ENCODE results near the gene SPTSSA. TPM values are rescaled to one million over a fixed set of nuclear protein-coding genes. Genes with fewer than 3 reads are reported as not detected.

The SPTSSA gene
- total RNA-seq, 1 experiment from 2014 or later: 14.0 TPM

DNA sequence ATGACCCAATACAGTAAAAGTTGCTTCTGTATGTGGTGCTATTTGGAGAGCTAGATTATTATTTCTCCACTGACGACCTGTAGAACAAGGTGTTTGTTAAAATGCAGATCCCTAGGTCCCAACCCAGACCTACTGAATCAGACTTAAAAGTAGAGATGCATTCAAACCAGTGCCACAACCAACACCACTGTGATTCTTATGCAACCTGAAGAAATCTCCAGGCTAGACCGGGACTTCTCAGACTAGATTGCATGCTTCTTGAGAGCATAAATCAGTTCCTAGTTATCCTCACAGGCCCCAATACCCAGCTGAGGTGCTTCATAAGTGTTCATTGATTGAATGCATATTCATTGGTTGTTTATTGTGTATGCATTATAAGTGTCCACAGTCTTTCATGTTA is 78.2 kb downstream of the SPTSSA start:
- Histone ChIP-seq H3K4me3 (ENCODE audit: low read length) (no peak overlapping the region), H3K9ac (ENCODE audit: low read length) (no peak overlapping the region), H3K79me2 (ENCODE audit: low read length) (no peaks in the 10 kb centered on the region), H3K4me1 (ENCODE audit: insufficient read depth, low read length) (peaks cover 10% of the 10 kb centered on the region), H3F3A (ENCODE audit: low read length, unreplicated experiment) (no peaks in the 10 kb centered on the region), H3K27ac (ENCODE audit: low read length) (no peak overlapping the region), H3K9me2 (replicated peaks; ENCODE audit: low read length) (no peaks in the 10 kb centered on the region), H2AFZ (ENCODE audit: low read length) (no peak overlapping the region), H4K20me1 (ENCODE audit: low read length) (no peaks in the 10 kb centered on the region), H3K9me3 (ENCODE audit: low read length) (no peaks in the 10 kb centered on the region), H3K36me3 (ENCODE audit: low read depth, low read length) (no peaks in the 10 kb centered on the region), H3K4me2 (ENCODE audit: low read length) (no peak overlapping the region), H3K27me3 (ENCODE audit: low read length) (no peaks in the 10 kb centered on the region)
- intact Hi-C loops (cut with micrococcal nuclease): no loop called here
- POLR2A ChIA-PET (ENCODE audit: unreplicated experiment): no interaction called here
- no peak for DNase-seq
- CTCF ChIA-PET: no interaction called here
- BruUV-seq (replicated peaks): no TSS peak
- TF ChIP-seq CTCF (conservative IDR thresholded peaks at IDR 0.05; ENCODE audit: low read depth, low read length) (no peak), EZH2 (IDR thresholded peaks at IDR 0.05; ENCODE audit: low read length, unreplicated experiment) (no peak), EZH2phosphoT487 (IDR thresholded peaks at IDR 0.05; ENCODE audit: borderline replicate concordance, low read length) (no peak)
- no peak for ATAC-seq

Other genes with a start within 250 kb of the SPTSSA start
- 38.2 and 49.5 TPM in 2 replicates for gene EAPP, start 77.5 kb upstream of the SPTSSA start, total RNA-seq (2014; rRNA removed)
- gene SNX6, start 167.9 kb upstream of the SPTSSA start, total RNA-seq (2014; rRNA removed): 46.8 and 53.9 TPM in 2 replicates